PC-3 (cell line): ENCODE results near the gene SFXN4. TPM values are rescaled to one million over a fixed set of nuclear protein-coding genes. Genes with fewer than 3 reads are reported as not detected.

Experiments used
- ATAC-seq: fragments of 200-7000 bp; cut with Tn5 transposase; 2 replicates; pipeline ENCODE4 v1.9.1; 2020; ENCODE audit warnings: mild to moderate bottlenecking, moderate library complexity
- BruUV-seq: library from RNA; stranded (reverse); fragments of 400-500 nt; replicated peaks from 2 replicates; lab custom pipeline; 2021; lab: Mats Ljungman, UMichigan
- CTCF ChIA-PET: fragments of 300-600 bp; sonication (Branson Sonifier 250); formaldehyde crosslinking; loops from one replicate; lab custom pipeline; 2022; ENCODE audit warnings: antibody characterized with exemption; lab: Charles Lee
- POLR2A ChIA-PET: fragments of 300-600 bp; sonication (Branson Sonifier 250); formaldehyde crosslinking; loops from one replicate; lab custom pipeline; 2022; ENCODE audit warnings: antibody characterized with exemption; ENCODE audit not compliant: unreplicated experiment; lab: Charles Lee
- DNase-seq: peaks from one replicate; pipeline ENCODE4 v3.0.0-alpha.2; 2015
- H2AFZ ChIP-seq: fragments of 300-600 bp; sonication (generic); 2 replicates; pipeline ENCODE4 v1.6.0; 2016; ENCODE audit warnings: antibody characterized with exemption, low read length
- H3F3A ChIP-seq: fragments of 300-600 bp; sonication (generic); one replicate; pipeline ENCODE4 v1.6.0; 2017; ENCODE audit warnings: antibody characterized with exemption, low read length, control low read depth, mild to moderate bottlenecking; ENCODE audit not compliant: unreplicated experiment
- H3K27ac ChIP-seq: fragments of 300-600 bp; sonication (generic); 2 replicates; pipeline ENCODE4 v1.5.1; 2016; ENCODE audit warnings: mild to moderate bottlenecking, low read length
- H3K27me3 ChIP-seq: fragments of 300-600 bp; sonication (generic); 2 replicates; pipeline ENCODE4 v1.6.1; 2016; ENCODE audit warnings: low read length, mixed read lengths
- H3K36me3 ChIP-seq: fragments of 300-600 bp; sonication (generic); 2 replicates; pipeline ENCODE4 v1.6.1; 2016; ENCODE audit warnings: low read depth, mixed run types, low read length, mixed read lengths
- H3K4me1 ChIP-seq: fragments of 300-600 bp; sonication (generic); 2 replicates; pipeline ENCODE4 v1.5.1; 2016; ENCODE audit warnings: low read length; ENCODE audit not compliant: insufficient read depth
- H3K4me2 ChIP-seq: fragments of 300-600 bp; sonication (generic); 2 replicates; pipeline ENCODE4 v1.6.0; 2016; ENCODE audit warnings: low read length
- H3K4me3 ChIP-seq: fragments of 300-600 bp; sonication (generic); 2 replicates; pipeline ENCODE4 v1.5.1; 2016; ENCODE audit warnings: mild to moderate bottlenecking, low read length, mixed read lengths
- H3K79me2 ChIP-seq: fragments of 300-600 bp; sonication (generic); 2 replicates; pipeline ENCODE4 v1.6.1; 2017; ENCODE audit warnings: low read length, mixed read lengths
- H3K9ac ChIP-seq: fragments of 300-600 bp; sonication (generic); 2 replicates; pipeline ENCODE4 v1.6.0; 2016; ENCODE audit warnings: mild to moderate bottlenecking, low read length
- H3K9me2 ChIP-seq: fragments of 300-600 bp; sonication (generic); replicated peaks from 2 replicates; pipeline ENCODE4 v1.6.1; 2016; ENCODE audit warnings: mixed run types, low read length, mixed read lengths
- H3K9me3 ChIP-seq: fragments of 300-600 bp; sonication (generic); 2 replicates; pipeline ENCODE4 v1.6.1; 2016; ENCODE audit warnings: low read length, mixed read lengths
- H4K20me1 ChIP-seq: fragments of 300-600 bp; sonication (generic); 2 replicates; pipeline ENCODE4 v1.6.1; 2016; ENCODE audit warnings: low read length, mixed read lengths
- EZH2 ChIP-seq: fragments of 300-600 bp; sonication (generic); IDR thresholded peaks from one replicate; pipeline ENCODE4 v1.6.1; 2017; ENCODE audit warnings: antibody characterized with exemption, mild to moderate bottlenecking, low read length; ENCODE audit not compliant: unreplicated experiment
- EZH2phosphoT487 ChIP-seq: fragments of 300-600 bp; sonication (generic); IDR thresholded peaks from 2 replicates; pipeline ENCODE4 v1.6.1; 2018; ENCODE audit warnings: mild to moderate bottlenecking, antibody characterized with exemption, low read length, borderline replicate concordance
- intact Hi-C: fragments of 100-400 bp; cut with micrococcal nuclease; formaldehyde crosslinking; loops from 2 replicates; pipeline ENCODE4 v1.9.0; 2023
- total RNA-seq: library from RNA; depleted of rRNA; stranded (reverse); fragments of >200 nt; gene quantifications from 2 replicates; pipeline ENCODE4 v1.2.3, GENCODE V29; 2014
- TF ChIP-seq, protein P1 (sequence below): fragments of 300-600 bp; sonication (generic); conservative IDR thresholded peaks from 2 replicates; pipeline ENCODE4 v1.5.1; 2017; ENCODE audit warnings: antibody characterized with exemption, low read depth, mild to moderate bottlenecking, low read length

SFXN4 gene
- total RNA-seq, 1 experiment from 2014 or later, result 32.8 TPM

DNA sequence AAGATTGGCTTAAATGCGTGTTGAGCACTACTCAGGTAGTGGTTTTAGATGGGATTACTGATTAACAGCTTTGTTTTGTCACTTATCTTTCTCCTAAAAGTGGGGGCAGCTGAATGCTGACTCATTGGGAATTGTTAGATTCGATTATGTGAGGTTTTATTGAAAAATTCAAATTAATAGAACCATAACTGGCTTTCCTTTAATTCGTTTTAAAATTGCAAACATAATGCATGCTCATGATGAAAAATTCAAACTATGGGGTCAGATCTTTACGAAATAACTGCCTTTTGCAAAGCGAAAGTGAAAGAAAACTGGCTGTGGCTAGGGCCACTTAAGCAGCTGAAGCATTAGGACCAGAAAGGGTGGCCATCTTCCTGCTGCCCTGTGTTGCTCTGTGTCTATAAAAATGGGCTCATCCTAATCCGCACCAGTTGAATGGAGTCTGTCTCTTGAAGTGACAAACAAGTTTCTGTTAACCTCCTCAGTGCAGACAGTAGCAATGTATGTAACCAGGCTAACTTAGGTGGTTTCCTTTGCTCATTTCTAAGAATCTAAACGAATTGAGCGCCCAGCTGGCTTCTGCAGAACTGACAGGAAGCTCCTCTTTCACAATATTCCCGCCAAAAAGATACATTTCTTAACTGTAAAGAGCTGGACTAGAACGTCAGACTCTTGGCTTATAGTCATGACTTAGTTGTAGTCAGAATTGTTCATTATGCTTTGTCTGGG, 33.8 kb downstream of the SFXN4 start:
- H3K4me2 ChIP-seq, result no peak overlapping the region
- DNase-seq, result no peak
- no peaks in the 10 kb centered on the region for H3K9me3 ChIP-seq
- CTCF ChIA-PET, result no interaction called here
- H3K36me3 ChIP-seq, result peaks cover 3% of the 10 kb centered on the region; the same call in 1 of the 2 replicates
- H3K4me1 ChIP-seq, result no peaks in the 10 kb centered on the region
- no peak overlapping the region for H3K4me3 ChIP-seq
- no peak overlapping the region for H2AFZ ChIP-seq
- H3K27ac ChIP-seq, result no peak overlapping the region
- H3K79me2 ChIP-seq, result no peaks in the 10 kb centered on the region
- no peak for TF ChIP-seq EZH2phosphoT487
- TF ChIP-seq EZH2, result no peak
- TF ChIP-seq, protein P1, sequence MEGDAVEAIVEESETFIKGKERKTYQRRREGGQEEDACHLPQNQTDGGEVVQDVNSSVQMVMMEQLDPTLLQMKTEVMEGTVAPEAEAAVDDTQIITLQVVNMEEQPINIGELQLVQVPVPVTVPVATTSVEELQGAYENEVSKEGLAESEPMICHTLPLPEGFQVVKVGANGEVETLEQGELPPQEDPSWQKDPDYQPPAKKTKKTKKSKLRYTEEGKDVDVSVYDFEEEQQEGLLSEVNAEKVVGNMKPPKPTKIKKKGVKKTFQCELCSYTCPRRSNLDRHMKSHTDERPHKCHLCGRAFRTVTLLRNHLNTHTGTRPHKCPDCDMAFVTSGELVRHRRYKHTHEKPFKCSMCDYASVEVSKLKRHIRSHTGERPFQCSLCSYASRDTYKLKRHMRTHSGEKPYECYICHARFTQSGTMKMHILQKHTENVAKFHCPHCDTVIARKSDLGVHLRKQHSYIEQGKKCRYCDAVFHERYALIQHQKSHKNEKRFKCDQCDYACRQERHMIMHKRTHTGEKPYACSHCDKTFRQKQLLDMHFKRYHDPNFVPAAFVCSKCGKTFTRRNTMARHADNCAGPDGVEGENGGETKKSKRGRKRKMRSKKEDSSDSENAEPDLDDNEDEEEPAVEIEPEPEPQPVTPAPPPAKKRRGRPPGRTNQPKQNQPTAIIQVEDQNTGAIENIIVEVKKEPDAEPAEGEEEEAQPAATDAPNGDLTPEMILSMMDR, result no peak
- no peak overlapping the region for H3K9ac ChIP-seq
- no peaks in the 10 kb centered on the region for H3K9me2 ChIP-seq
- intact Hi-C loops, result no loop called here
- no TSS peak for BruUV-seq
- H4K20me1 ChIP-seq, result no peaks in the 10 kb centered on the region
- H3K27me3 ChIP-seq, result no peaks in the 10 kb centered on the region
- POLR2A ChIA-PET, result no interaction called here
- no peaks in the 10 kb centered on the region for H3F3A ChIP-seq
- no peak for ATAC-seq

DNA sequence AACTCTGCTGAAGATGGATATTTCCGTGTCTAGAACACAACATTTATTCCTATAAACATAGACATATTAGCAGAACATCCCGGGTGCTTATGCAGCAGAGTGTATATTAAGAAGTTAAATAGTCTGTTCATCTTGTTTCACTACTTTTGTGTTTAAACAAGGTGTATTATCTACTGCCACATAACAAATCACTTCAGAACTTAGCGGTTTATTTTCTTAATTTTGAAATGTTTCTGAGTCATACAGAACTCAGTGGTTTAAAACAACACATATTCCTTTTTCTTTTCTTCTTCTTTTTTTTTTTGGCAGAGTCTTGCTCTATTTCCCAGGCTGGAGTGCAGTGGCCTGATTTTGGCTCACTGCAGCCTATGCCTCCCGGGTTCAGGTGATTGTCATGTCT, 35.8 kb downstream of the SFXN4 start:
- Histone ChIP-seq H3K9ac (no peak overlapping the region), H3K36me3 (peaks cover 3% of the 10 kb centered on the region; the same call in 1 of the 2 replicates), H3K9me2 (no peaks in the 10 kb centered on the region), H3K4me3 (no peak overlapping the region), H3K27ac (no peak overlapping the region), H2AFZ (no peak overlapping the region), H4K20me1 (no peaks in the 10 kb centered on the region), H3F3A (no peaks in the 10 kb centered on the region), H3K9me3 (no peaks in the 10 kb centered on the region), H3K27me3 (no peaks in the 10 kb centered on the region), H3K79me2 (no peaks in the 10 kb centered on the region), H3K4me2 (no peak overlapping the region), H3K4me1 (no peaks in the 10 kb centered on the region)
- POLR2A ChIA-PET, result no interaction called here
- ATAC-seq, result no peak
- CTCF ChIA-PET, result no interaction called here
- TF ChIP-seq EZH2 (no peak), EZH2phosphoT487 (no peak)
- TF ChIP-seq, protein P1, result no peak
- intact Hi-C loops, result no loop called here
- BruUV-seq, result no TSS peak
- no peak for DNase-seq

DNA sequence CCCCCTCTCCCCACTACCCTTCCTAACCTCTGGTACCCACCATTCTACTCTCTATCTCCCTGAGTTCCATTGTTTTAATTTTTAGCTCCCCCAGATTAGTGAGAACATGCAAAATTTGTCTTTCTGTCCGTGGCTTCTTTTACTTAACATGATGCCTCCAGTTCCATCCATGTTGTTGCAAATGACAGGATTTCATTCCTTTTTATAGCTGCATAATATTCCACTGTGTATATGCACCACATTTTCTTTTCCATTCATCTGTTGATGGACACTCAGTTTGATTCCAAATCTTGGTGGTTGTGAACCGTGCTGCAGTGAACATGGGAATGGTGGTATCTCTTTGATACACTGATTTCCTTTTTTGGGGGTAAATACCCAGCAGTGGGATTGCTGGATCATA, 39.6 kb downstream of the SFXN4 start:
- ChIA-PET POLR2A (no interaction called here), CTCF (no interaction called here)
- no peak overlapping the region for H2AFZ ChIP-seq
- no TSS peak for BruUV-seq
- H3F3A ChIP-seq, result no peaks in the 10 kb centered on the region
- H3K27me3 ChIP-seq, result no peaks in the 10 kb centered on the region
- no peaks in the 10 kb centered on the region for H4K20me1 ChIP-seq
- no peaks in the 10 kb centered on the region for H3K9me3 ChIP-seq
- TF ChIP-seq EZH2, result no peak
- no peak for TF ChIP-seq EZH2phosphoT487
- TF ChIP-seq, protein P1, result no peak
- no peaks in the 10 kb centered on the region for H3K4me1 ChIP-seq
- DNase-seq (no peak), ATAC-seq (no peak)
- H3K9ac ChIP-seq, result no peak overlapping the region
- no peaks in the 10 kb centered on the region for H3K79me2 ChIP-seq
- H3K9me2 ChIP-seq, result no peaks in the 10 kb centered on the region
- no peak overlapping the region for H3K4me2 ChIP-seq
- H3K4me3 ChIP-seq, result no peak overlapping the region
- intact Hi-C loops, result no loop called here
- H3K27ac ChIP-seq, result no peak overlapping the region
- H3K36me3 ChIP-seq, result 0 out of 2 replicates have a peak, but pooled peaks cover 3% of the 10 kb centered on the region
